H1 (cell line): ENCODE measurements around the gene ITSN1. TPM values are rescaled to one million over a fixed set of nuclear protein-coding genes. Genes with fewer than 3 reads are reported as not detected.

Source experiments
- CTCF ChIA-PET: fragments of 300-600 bp; sonication (Branson Sonifier 250); formaldehyde crosslinking; loops from one replicate; lab custom pipeline; 2021; ENCODE audit not compliant: partially characterized antibody; lab: Charles Lee
- POLR2A ChIA-PET: fragments of 300-600 bp; sonication (Branson Sonifier 250); formaldehyde crosslinking; loops from one replicate; lab custom pipeline; 2021; ENCODE audit warnings: inconsistent platforms; ENCODE audit not compliant: partially characterized antibody; lab: Charles Lee
- DNase-seq, 2 experiments: peaks; one replicate each; pipeline versions ENCODE4 v3.0.0 to v3.0.0-alpha.2; 2010 to 2022; ENCODE audit warnings: low spot score in 2 of 2, low read depth in 1 of 2, mixed read lengths in 1 of 2
- FAIRE-seq: peaks from 2 replicates; lab custom pipeline; 2011; peaks lifted over from hg19 to GRCh38; lab: Jason Lieb, UNC
- H2AFZ ChIP-seq: 2 replicates; pipeline ENCODE4 v1.8.1; 2012; ENCODE audit warnings: low read length, inconsistent platforms
- H2AK5ac ChIP-seq: 2 replicates; pipeline ENCODE4 v1.6.1; 2013; ENCODE audit warnings: low read depth, low read length
- H2BK120ac ChIP-seq: replicated peaks from 2 replicates; pipeline ENCODE3; 2013; ENCODE audit warnings: low read depth, low read length, inconsistent platforms
- H2BK12ac ChIP-seq: 2 replicates; pipeline ENCODE4 v1.6.1; 2013; ENCODE audit warnings: low read depth, low read length
- H2BK15ac ChIP-seq: 2 replicates; pipeline ENCODE4 v1.6.1; 2013; ENCODE audit warnings: low read length
- H2BK20ac ChIP-seq: 2 replicates; pipeline ENCODE4 v1.6.1; 2013; ENCODE audit warnings: low read length
- H2BK5ac ChIP-seq: 2 replicates; pipeline ENCODE4 v1.6.1; 2013; ENCODE audit warnings: low read depth, low read length
- H3K14ac ChIP-seq: 2 replicates; pipeline ENCODE4 v1.6.1; 2013; ENCODE audit warnings: inconsistent platforms; ENCODE audit not compliant: insufficient read length
- H3K18ac ChIP-seq: 2 replicates; pipeline ENCODE4 v1.6.1; 2013; ENCODE audit warnings: low read length; ENCODE audit errors: extremely low read depth
- H3K23ac ChIP-seq: 2 replicates; pipeline ENCODE4 v1.6.1; 2013; ENCODE audit warnings: inconsistent platforms; ENCODE audit not compliant: insufficient read length
- H3K23me2 ChIP-seq: 2 replicates; pipeline ENCODE4 v1.6.1; 2013; ENCODE audit warnings: low read depth, low read length
- H3K27ac ChIP-seq: 2 replicates; pipeline ENCODE4 v1.6.1; 2011; ENCODE audit warnings: low read depth, low read length, inconsistent platforms
- H3K27me3 ChIP-seq, 4 experiments: replicated peaks in 1 of 4; 1 replicate in 1 of 4; 2 replicates in 3 of 4; pipeline versions ENCODE4 v1.6.1 to v1.8.1; 2011 to 2013; ENCODE audit warnings: low read length in 3 of 4, mild to moderate bottlenecking in 3 of 4, inconsistent platforms in 2 of 4, mixed read lengths in 2 of 4, moderate library complexity in 1 of 4; ENCODE audit not compliant: control insufficient read depth in 3 of 4, insufficient read depth in 3 of 4; ENCODE audit errors: extremely low read depth in 1 of 4
- H3K36me3 ChIP-seq, 4 experiments: 2 replicates each; pipeline versions ENCODE4 v1.6.1 to v1.8.1; 2011 to 2013; ENCODE audit warnings: mild to moderate bottlenecking in 4 of 4, low read length in 3 of 4, moderate library complexity in 2 of 4, control low read depth in 1 of 4, inconsistent platforms in 1 of 4; ENCODE audit not compliant: insufficient read depth in 4 of 4, control insufficient read depth in 2 of 4
- H3K4ac ChIP-seq: replicated peaks from 2 replicates; pipeline ENCODE3; 2013; ENCODE audit warnings: low read length, low read depth, mixed read lengths, inconsistent platforms; ENCODE audit not compliant: insufficient read length
- H3K4me1 ChIP-seq, 4 experiments: replicated peaks in 1 of 4; 1 replicate in 1 of 4; 2 replicates in 3 of 4; pipeline versions ENCODE4 v1.6.1 to v1.8.1; 2011 to 2013; ENCODE audit warnings: low read length in 3 of 4, inconsistent platforms in 2 of 4, mixed read lengths in 1 of 4; ENCODE audit not compliant: insufficient read depth in 4 of 4, control insufficient read depth in 3 of 4
- H3K4me2 ChIP-seq, 2 experiments: 2 replicates each; pipeline versions ENCODE4 v1.6.1 to v1.8.1; 2011 to 2013; ENCODE audit warnings: low read depth in 2 of 2, low read length in 2 of 2, control low read depth in 1 of 2, inconsistent platforms in 1 of 2, mild to moderate bottlenecking in 1 of 2; ENCODE audit not compliant: insufficient read depth in 1 of 2
- H3K4me3 ChIP-seq, 4 experiments: fragments of 200-600, 300-600 bp in 1 of 4; sonication (generic), shearing (Covaris generic), sonication (Bioruptor Twin) in 1 of 4; 2 replicates each; pipeline versions ENCODE4 v1.5.1 to v1.8.1; 2011 to 2016; ENCODE audit warnings: low read length in 4 of 4, low read depth in 3 of 4, control low read depth in 2 of 4, inconsistent platforms in 2 of 4, mild to moderate bottlenecking in 2 of 4, mixed read lengths in 1 of 4, moderate library complexity in 1 of 4; ENCODE audit not compliant: insufficient read depth in 2 of 4; ENCODE audit errors: extremely low read depth in 1 of 4
- H3K56ac ChIP-seq: replicated peaks from 2 replicates; pipeline ENCODE3; 2013; ENCODE audit warnings: low read depth, mild to moderate bottlenecking, mixed read lengths, low read length, inconsistent platforms; ENCODE audit not compliant: insufficient read length
- H3K79me1 ChIP-seq: 2 replicates; pipeline ENCODE4 v1.6.1; 2013; ENCODE audit warnings: low read depth, low read length, control low read depth
- H3K79me2 ChIP-seq, 2 experiments: 2 replicates each; pipeline versions ENCODE4 v1.6.1 to v1.8.1; 2012 to 2013; ENCODE audit warnings: low read length in 2 of 2, mild to moderate bottlenecking in 2 of 2, inconsistent platforms in 1 of 2; ENCODE audit not compliant: insufficient read depth in 2 of 2, control insufficient read depth in 1 of 2
- H3K9ac ChIP-seq, 4 experiments: replicated peaks in 1 of 4; 1 replicate in 1 of 4; 2 replicates in 3 of 4; pipeline versions ENCODE4 v1.6.1 to v1.8.1; 2011 to 2013; ENCODE audit warnings: low read depth in 3 of 4, low read length in 3 of 4, control low read depth in 2 of 4, mild to moderate bottlenecking in 2 of 4, moderate library complexity in 2 of 4, inconsistent platforms in 1 of 4; ENCODE audit errors: extremely low read depth in 1 of 4
- H3K9me3 ChIP-seq, 2 experiments: 2 replicates each; pipeline versions ENCODE4 v1.6.1 to v1.8.1; 2012 to 2013; ENCODE audit warnings: mild to moderate bottlenecking in 2 of 2, moderate library complexity in 2 of 2, control low read depth in 1 of 2, inconsistent platforms in 1 of 2, low read depth in 1 of 2, low read length in 1 of 2, mixed read lengths in 1 of 2; ENCODE audit not compliant: insufficient read depth in 2 of 2
- H4K20me1 ChIP-seq, 2 experiments: replicated peaks in 1 of 2; 2 replicates each; pipeline versions ENCODE3 to v1.8.1; 2011 to 2013; ENCODE audit warnings: inconsistent platforms in 2 of 2, low read length in 2 of 2, mild to moderate bottlenecking in 1 of 2; ENCODE audit not compliant: insufficient read depth in 2 of 2, control insufficient read depth in 1 of 2
- H4K5ac ChIP-seq: 2 replicates; pipeline ENCODE4 v1.6.1; 2013; ENCODE audit warnings: low read length, low read depth, mixed read lengths, inconsistent platforms; ENCODE audit not compliant: insufficient read length
- H4K8ac ChIP-seq: 2 replicates; pipeline ENCODE4 v1.8.0; 2013; ENCODE audit warnings: mild to moderate bottlenecking, moderate library complexity, low read length, inconsistent platforms; ENCODE audit not compliant: insufficient read depth; ENCODE audit errors: extremely low read depth
- H4K91ac ChIP-seq: replicated peaks from 2 replicates; pipeline ENCODE3; 2013; ENCODE audit warnings: low read length, mixed read lengths, inconsistent platforms; ENCODE audit not compliant: insufficient read length
- ATF3 ChIP-seq: IDR thresholded peaks from 2 replicates; pipeline ENCODE4 v1.6.1; 2011; ENCODE audit warnings: low read depth, mild to moderate bottlenecking, low read length; ENCODE audit not compliant: insufficient read depth
- CBX5 ChIP-seq: fragments of 300-800, 300-1000 bp; sonication (generic); IDR thresholded peaks from 2 replicates; pipeline ENCODE4 v1.7.1; 2016; ENCODE audit warnings: antibody characterized with exemption, low read length, low read depth
- CBX8 ChIP-seq: fragments of 300-800, 300-1000 bp; sonication (generic); IDR thresholded peaks from 2 replicates; pipeline ENCODE4 v1.7.1; 2016; ENCODE audit warnings: low read depth, low read length, borderline replicate concordance
- CEBPB ChIP-seq: IDR thresholded peaks from 2 replicates; pipeline ENCODE4 v1.6.1; 2012; ENCODE audit warnings: low read depth, low read length
- KDM1A ChIP-seq: fragments of 200-600, 300-600 bp; sonication (generic); IDR thresholded peaks from 2 replicates; pipeline ENCODE4 v1.7.1; 2016; ENCODE audit warnings: mild to moderate bottlenecking, low read length, borderline replicate concordance
- RAD21 ChIP-seq, 2 experiments: IDR thresholded peaks in 1 of 2; conservative IDR thresholded peaks in 1 of 2; 2 replicates each; pipeline ENCODE4 v1.6.1; 2011; ENCODE audit warnings: low read depth in 2 of 2, low read length in 2 of 2, improper control_type of control experiment in 1 of 2, inconsistent platforms in 1 of 2, mild to moderate bottlenecking in 1 of 2, moderate library complexity in 1 of 2
- RXRA ChIP-seq: IDR thresholded peaks from 2 replicates; pipeline ENCODE4 v1.6.1; 2011; ENCODE audit warnings: low read depth, mild to moderate bottlenecking, low read length, moderate library complexity; ENCODE audit not compliant: insufficient read depth
- SIN3A ChIP-seq, 2 experiments: IDR thresholded peaks in 1 of 2; conservative IDR thresholded peaks in 1 of 2; 2 replicates each; pipeline ENCODE4 v1.6.1; 2011 to 2012; ENCODE audit warnings: low read length in 2 of 2, improper control_type of control experiment in 1 of 2, low read depth in 1 of 2, mild to moderate bottlenecking in 1 of 2
- SRF ChIP-seq: IDR thresholded peaks from 2 replicates; pipeline ENCODE4 v1.6.1; 2011; ENCODE audit warnings: mild to moderate bottlenecking, low read depth, low read length, moderate library complexity
- TAF1 ChIP-seq: IDR thresholded peaks from 2 replicates; pipeline ENCODE4 v1.6.1; 2011; ENCODE audit warnings: mild to moderate bottlenecking, low read depth, low read length
- TBP ChIP-seq: IDR thresholded peaks from 2 replicates; pipeline ENCODE4 v1.6.1; 2011; ENCODE audit warnings: low read depth, low read length, improper control_type of control experiment
- WGBS, 2 experiments: shearing (Covaris generic) in 1 of 2; methylation state at CpG; one replicate each; pipeline versions ENCODE4 v1.1.6 to v1.1.7; 2013 to 2015; ENCODE audit warnings: low lambda C conversion rate in 2 of 2, mixed read lengths in 2 of 2, inconsistent platforms in 1 of 2, low coverage in 1 of 2, missing lambda C conversion rate in 1 of 2; ENCODE audit not compliant: insufficient replicate concordance in 2 of 2, insufficient coverage in 1 of 2, insufficient read length in 1 of 2; ENCODE audit errors: extremely low coverage in 1 of 2, missing lambda C conversion rate in 1 of 2; 5-methylcytosine and 5-hydroxymethylcytosine counted together
- polyA plus RNA-seq, 7 experiments: library from polyadenylated mRNA; depleted of rRNA in 3 of 7; stranded (reverse) in 5 of 7; unstranded in 2 of 7; fragments of >200 nt in 5 of 7; fragments of 200-250 nt in 2 of 7; gene quantifications; 1 replicate in 5 of 7; 2 replicates in 1 of 7; 4 replicates in 1 of 7; pipeline versions ENCODE4 v1.2.1 to v1.2.3, GENCODE V29; 2011 to 2013; ENCODE audit warnings: missing spikeins in 2 of 7, mixed read lengths in 2 of 7
- total RNA-seq: library from RNA; stranded (reverse); fragmentation: NEBNext Ultra II Directional; extraction: Animal tissue kit (Norgen Biotek cat#: 25700); gene quantifications from 2 replicates; pipeline ENCODE4 v1.2.1, GENCODE V29; 2021

The ITSN1 gene
- total and polyA plus RNA-seq, 2 of the 8 experiments (the other 6 are each of a cell fraction or from before 2014, with no cell fraction given), result 60.8 to 78.1 TPM

DNA sequence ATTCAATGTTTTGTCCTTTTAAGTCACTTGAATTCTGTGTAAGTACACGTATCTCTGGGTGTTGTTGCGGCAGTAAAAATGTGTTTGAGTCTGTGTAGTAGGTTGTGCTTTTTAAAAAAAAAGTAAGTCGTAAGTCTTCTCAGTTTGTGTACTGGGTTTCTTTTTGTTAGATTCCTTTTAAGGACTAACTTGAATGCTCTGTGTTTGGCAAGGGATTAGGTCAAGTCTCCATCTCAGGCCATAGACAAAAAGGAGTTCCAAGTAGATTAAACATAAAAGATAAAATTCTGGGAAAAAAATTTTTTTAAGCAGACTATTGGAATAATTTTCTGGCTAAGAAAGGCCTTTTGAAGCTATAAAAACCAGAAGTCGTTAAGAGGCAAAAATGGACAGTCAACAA lies 160.2 kb downstream of the ITSN1 start:
- Histone ChIP-seq H3K4ac (no peak overlapping the region), H3K9me3 (no peaks in the 10 kb centered on the region), H2BK120ac (no peak overlapping the region), H3K4me3 (no peak overlapping the region), H4K20me1 (no peaks in the 10 kb centered on the region), H2BK20ac (no peak overlapping the region), H3K79me1 (no peaks in the 10 kb centered on the region), H3K36me3 (peaks cover 3 to 22% (median 8%) of the 10 kb centered on the region in 4 experiments; a peak in 6 of 8 replicates), H3K4me2 (no peak overlapping the region), H4K8ac (no peak overlapping the region), H3K23me2 (no peaks in the 10 kb centered on the region), H3K9ac (no peak overlapping the region), H3K27ac (no peak overlapping the region), H2BK15ac (no peak overlapping the region), H4K91ac (no peak overlapping the region), H3K27me3 (no peaks in the 10 kb centered on the region), H2AFZ (no peak overlapping the region), H3K18ac (no peak overlapping the region), H3K79me2 (no peaks in the 10 kb centered on the region), H3K4me1 (peaks cover 0 to 7% (median 2%) of the 10 kb centered on the region in 4 experiments; a peak in 3 of 7 replicates), H2AK5ac (no peak overlapping the region), H3K14ac (no peak overlapping the region), H2BK5ac (no peak overlapping the region), H3K56ac (no peak overlapping the region), H3K23ac (no peak overlapping the region), H2BK12ac (no peak overlapping the region), H4K5ac (no peak overlapping the region)
- FAIRE-seq (no peak), DNase-seq (no peak)
- no peak for TF ChIP-seq TAF1
- no peak for TF ChIP-seq ATF3
- no peak for TF ChIP-seq RXRA
- TF ChIP-seq RAD21 (IDR thresholded peaks at IDR 0.05 in 1 of 2, conservative IDR thresholded peaks at IDR 0.05 in 1 of 2; ENCODE audit: low read depth in 2 of 2, low read length in 2 of 2), result no peak
- no peak for TF ChIP-seq KDM1A
- no peak for TF ChIP-seq CBX5
- TF ChIP-seq CBX8, result no peak
- TF ChIP-seq SRF, result no peak
- TF ChIP-seq CEBPB, result no peak
- no peak for TF ChIP-seq TBP
- no peak for TF ChIP-seq SIN3A (conservative IDR thresholded peaks at IDR 0.05 in 1 of 2, IDR thresholded peaks at IDR 0.05 in 1 of 2; ENCODE audit: low read depth in 1 of 2, low read length in 2 of 2)
- CTCF ChIA-PET, result interaction anchor here (1.2 kb wide), 1 partner anchor 99 kb away, joined by 4 read pairs; no protein-coding TSS in a partner anchor
- 87% methylated on average over 4 of the region's 4 CpGs; no CpG with 5 or more reads in 1 of the 2 experiments for WGBS, 2 experiments
- POLR2A ChIA-PET, result no interaction called here
